ENCODE measurements around the gene GLIPR2.
A peak's percentile ranks its signal among the peaks of the same experiment; 100 is the strongest.

Gene GLIPR2

GRCh38 chr9:36194326-36195000, 57.9 kb downstream of the GLIPR2 start:
- Histone ChIP-seq H3K36me3 (ENCODE audit: control insufficient read depth, insufficient read depth, low read length) (peaks cover 52% of the 10 kb centered on the region), H3K27ac (ENCODE audit: low read depth, low read length, severe bottlenecking) (no peak overlapping the region), H3K9me3 (ENCODE audit: control insufficient read depth, low read length) (no peaks in the 10 kb centered on the region), H3K4me3 (ENCODE audit: extremely low read depth, insufficient read depth, low read length, poor library complexity, severe bottlenecking) (no peak overlapping the region), H3K4me1 (ENCODE audit: control insufficient read depth, insufficient read depth, low read length, poor library complexity, severe bottlenecking) (peaks cover 20% of the 10 kb centered on the region)
- 92 to 100% methylated on average over 3 to 4 of the region's 4 CpGs for WGBS, 2 experiments (ENCODE audit: insufficient coverage in 2 of 2)

GRCh38 chr9:36204906-36205547, 68.5 kb downstream of the GLIPR2 start:
- peaks cover 24% of the 10 kb centered on the region for H3K4me1 ChIP-seq (ENCODE audit: control insufficient read depth, insufficient read depth, low read length, poor library complexity, severe bottlenecking)
- no peaks in the 10 kb centered on the region for H3K9me3 ChIP-seq (ENCODE audit: control insufficient read depth, low read length)
- no peak overlapping the region for H3K4me3 ChIP-seq (ENCODE audit: extremely low read depth, insufficient read depth, low read length, poor library complexity, severe bottlenecking)
- 86 to 93% methylated on average over 8 to 9 of the region's 11 CpGs for WGBS, 2 experiments (ENCODE audit: insufficient coverage in 2 of 2)
- H3K36me3 ChIP-seq (ENCODE audit: control insufficient read depth, insufficient read depth, low read length) = peaks cover 98% of the 10 kb centered on the region
- H3K27ac ChIP-seq (ENCODE audit: low read depth, low read length, severe bottlenecking) = no peak overlapping the region

- Histone ChIP-seq H3K27ac (ENCODE audit: low read depth, low read length, severe bottlenecking) (peak overlapping the region; percentile 37), H3K4me1 (ENCODE audit: control insufficient read depth, insufficient read depth, low read length, poor library complexity, severe bottlenecking) (peaks cover 24% of the 10 kb centered on the region), H3K4me3 (ENCODE audit: extremely low read depth, insufficient read depth, low read length, poor library complexity, severe bottlenecking) (no peak overlapping the region), H3K36me3 (ENCODE audit: control insufficient read depth, insufficient read depth, low read length) (peaks cover 98% of the 10 kb centered on the region), H3K9me3 (ENCODE audit: control insufficient read depth, low read length) (no peaks in the 10 kb centered on the region)
- 93 to 100% methylated on average over 1 to 4 of the region's 4 CpGs for WGBS, 2 experiments (ENCODE audit: insufficient coverage in 2 of 2)
Observed at GRCh38 chr9:36207016-36207415, 70.5 kb downstream of the GLIPR2 start.

GRCh38 chr9:36207546-36208012, 71.0 kb downstream of the GLIPR2 start:
- no CpG with 5 or more reads among the region's 1 CpG for WGBS, 2 experiments (ENCODE audit: insufficient coverage in 2 of 2)
- H3K27ac ChIP-seq (ENCODE audit: low read depth, low read length, severe bottlenecking) = peak overlapping the region; percentile 37
- H3K9me3 ChIP-seq (ENCODE audit: control insufficient read depth, low read length) = no peaks in the 10 kb centered on the region
- peaks cover 98% of the 10 kb centered on the region for H3K36me3 ChIP-seq (ENCODE audit: control insufficient read depth, insufficient read depth, low read length)
- H3K4me3 ChIP-seq (ENCODE audit: extremely low read depth, insufficient read depth, low read length, poor library complexity, severe bottlenecking) = no peak overlapping the region
- peaks cover 24% of the 10 kb centered on the region for H3K4me1 ChIP-seq (ENCODE audit: control insufficient read depth, insufficient read depth, low read length, poor library complexity, severe bottlenecking)

- Histone ChIP-seq H3K9me3 (ENCODE audit: control insufficient read depth, low read length) (no peaks in the 10 kb centered on the region), H3K4me1 (ENCODE audit: control insufficient read depth, insufficient read depth, low read length, poor library complexity, severe bottlenecking) (peaks cover 24% of the 10 kb centered on the region), H3K4me3 (ENCODE audit: extremely low read depth, insufficient read depth, low read length, poor library complexity, severe bottlenecking) (no peak overlapping the region), H3K27ac (ENCODE audit: low read depth, low read length, severe bottlenecking) (peak overlapping the region; percentile 37), H3K36me3 (ENCODE audit: control insufficient read depth, insufficient read depth, low read length) (peaks cover 98% of the 10 kb centered on the region)
- WGBS, 2 experiments (ENCODE audit: insufficient coverage in 2 of 2) = 93 to 94% methylated on average over 8 of the region's 10 CpGs
Observed at GRCh38 chr9:36208521-36209253, 72.2 kb downstream of the GLIPR2 start.

- 92 to 97% methylated on average over 7 to 8 of the region's 8 CpGs for WGBS, 2 experiments (ENCODE audit: insufficient coverage in 2 of 2)
- Histone ChIP-seq H3K4me3 (ENCODE audit: extremely low read depth, insufficient read depth, low read length, poor library complexity, severe bottlenecking) (no peak overlapping the region), H3K4me1 (ENCODE audit: control insufficient read depth, insufficient read depth, low read length, poor library complexity, severe bottlenecking) (peaks cover 26% of the 10 kb centered on the region), H3K27ac (ENCODE audit: low read depth, low read length, severe bottlenecking) (no peak overlapping the region), H3K9me3 (ENCODE audit: control insufficient read depth, low read length) (no peaks in the 10 kb centered on the region), H3K36me3 (ENCODE audit: control insufficient read depth, insufficient read depth, low read length) (peaks cover 87% of the 10 kb centered on the region)
Observed at GRCh38 chr9:36210722-36211121, 74.2 kb downstream of the GLIPR2 start.

GRCh38 chr9:36211510-36211909, 75.0 kb downstream of the GLIPR2 start:
- H3K9me3 ChIP-seq (ENCODE audit: control insufficient read depth, low read length) = no peaks in the 10 kb centered on the region
- H3K4me3 ChIP-seq (ENCODE audit: extremely low read depth, insufficient read depth, low read length, poor library complexity, severe bottlenecking) = no peak overlapping the region
- WGBS, 2 experiments (ENCODE audit: insufficient coverage in 2 of 2) = 94 to 95% methylated on average over 4 to 7 of the region's 7 CpGs
- peak overlapping the region; percentile 8 for H3K27ac ChIP-seq (ENCODE audit: low read depth, low read length, severe bottlenecking)
- H3K4me1 ChIP-seq (ENCODE audit: control insufficient read depth, insufficient read depth, low read length, poor library complexity, severe bottlenecking) = peaks cover 22% of the 10 kb centered on the region
- H3K36me3 ChIP-seq (ENCODE audit: control insufficient read depth, insufficient read depth, low read length) = peaks cover 84% of the 10 kb centered on the region

GRCh38 chr9:36213387-36213786, 76.9 kb downstream of the GLIPR2 start:
- peaks cover 4% of the 10 kb centered on the region for H3K4me1 ChIP-seq (ENCODE audit: control insufficient read depth, insufficient read depth, low read length, poor library complexity, severe bottlenecking)
- 93 to 98% methylated on average over 1 to 4 of the region's 4 CpGs for WGBS, 2 experiments (ENCODE audit: insufficient coverage in 2 of 2)
- H3K36me3 ChIP-seq (ENCODE audit: control insufficient read depth, insufficient read depth, low read length) = peaks cover 83% of the 10 kb centered on the region
- no peak overlapping the region for H3K4me3 ChIP-seq (ENCODE audit: extremely low read depth, insufficient read depth, low read length, poor library complexity, severe bottlenecking)
- no peaks in the 10 kb centered on the region for H3K9me3 ChIP-seq (ENCODE audit: control insufficient read depth, low read length)
- H3K27ac ChIP-seq (ENCODE audit: low read depth, low read length, severe bottlenecking) = no peak overlapping the region
